HG03064 (cell line): Measurements from ENCODE around the gene KIAA1755.

Experiments used
- ATAC-seq: cut with Tn5 transposase; IDR thresholded peaks from one replicate; pipeline ENCODE4 v1.9.1; 2021; ENCODE audit warnings: low read depth; ENCODE audit not compliant: unreplicated experiment

KIAA1755 gene

DNA sequence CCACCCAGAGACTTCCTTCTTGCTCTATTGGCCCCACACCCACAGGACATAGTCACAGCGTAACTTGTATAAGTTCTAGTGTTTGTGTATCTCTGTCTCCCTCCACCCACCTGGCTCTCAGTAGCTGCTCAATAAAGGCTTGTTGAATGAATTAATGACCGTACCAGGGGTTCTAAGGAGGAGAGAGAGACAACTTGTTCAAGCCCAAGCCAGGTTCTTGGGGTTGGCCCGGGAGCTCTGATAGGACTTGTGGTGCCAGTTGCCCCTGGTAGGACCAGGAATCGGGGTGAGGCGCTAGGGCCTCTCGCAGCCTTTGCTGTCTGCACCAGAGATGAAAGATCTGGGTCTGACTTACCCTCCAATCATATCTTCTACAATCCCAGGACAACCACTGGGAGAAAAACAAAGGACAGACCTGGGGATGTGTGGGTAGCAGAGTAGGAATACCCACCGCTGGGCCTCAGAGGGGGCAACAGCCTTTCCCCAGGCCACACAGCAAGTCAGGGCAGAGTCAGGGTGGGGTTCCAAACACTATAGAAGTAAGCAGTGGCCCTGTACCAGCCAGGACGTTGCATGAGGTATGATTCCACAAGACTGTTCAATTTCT is 90.2 kb downstream of the KIAA1755 start:
- ATAC-seq: no peak

DNA sequence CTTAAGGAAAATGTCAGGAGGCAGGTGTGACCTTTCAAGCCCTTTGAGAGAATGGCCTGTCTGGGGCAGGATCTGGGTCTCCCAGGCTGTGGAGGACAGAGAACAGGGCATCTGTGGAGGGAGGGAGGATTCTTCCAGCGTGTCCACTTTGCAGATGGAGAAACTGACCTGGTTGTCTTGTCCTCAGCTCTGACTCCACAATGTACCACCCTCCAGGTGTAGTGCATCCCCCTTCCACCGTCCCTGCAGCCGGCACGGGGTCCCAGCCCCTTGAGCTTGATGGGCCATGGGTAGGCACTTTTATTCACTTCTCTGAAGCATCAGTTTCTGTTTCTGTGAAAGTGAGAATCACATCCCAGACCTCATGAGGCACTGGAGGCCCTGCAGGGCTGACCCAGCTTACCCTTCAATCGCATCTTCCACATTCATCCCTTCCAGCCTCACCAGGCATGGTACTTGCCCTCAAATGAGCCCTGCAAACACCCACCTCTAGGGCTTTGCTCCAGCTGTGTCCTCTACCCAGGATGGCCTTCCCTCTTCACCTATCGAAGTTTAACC is 90.8 kb downstream of the KIAA1755 start:
- ATAC-seq: no peak

DNA sequence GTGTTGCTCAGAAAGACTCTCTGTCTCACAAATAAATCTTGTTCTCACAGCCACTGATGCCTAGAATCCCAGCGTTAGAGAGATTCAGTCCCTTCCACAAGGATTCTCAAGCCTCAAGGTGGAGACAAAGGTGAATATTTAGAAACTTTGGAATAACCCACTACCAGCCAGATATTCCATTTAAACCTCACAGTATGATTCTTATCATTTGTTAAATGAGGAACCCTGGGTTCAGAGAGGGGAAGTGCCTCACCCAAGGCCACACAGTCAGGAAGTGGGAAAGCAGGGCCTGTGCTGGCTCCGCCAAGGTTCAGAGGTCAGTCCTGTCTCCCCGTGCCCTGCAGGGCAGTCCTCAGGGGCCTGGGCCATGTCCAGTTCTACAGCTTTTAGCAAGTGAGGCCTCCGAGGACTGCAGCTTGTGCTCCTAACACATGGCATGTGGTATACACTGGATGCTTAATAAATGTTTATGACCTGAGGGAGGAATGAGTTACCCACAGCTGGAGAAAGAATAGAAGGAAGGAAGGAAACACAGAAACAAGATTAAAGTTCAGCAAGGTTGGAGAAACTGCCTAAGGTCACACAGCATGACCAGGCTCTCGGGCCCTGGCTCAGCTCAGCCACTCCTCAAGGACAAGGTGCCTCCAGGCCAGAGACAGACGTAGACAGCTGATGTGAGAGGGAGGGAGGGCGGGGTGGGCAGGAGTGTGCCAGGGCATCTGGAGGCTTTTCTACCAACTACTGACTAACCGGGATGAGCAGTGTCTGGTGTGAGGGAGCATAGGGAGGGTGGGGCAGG is 91.5 kb downstream of the KIAA1755 start:
- no peak for ATAC-seq

DNA sequence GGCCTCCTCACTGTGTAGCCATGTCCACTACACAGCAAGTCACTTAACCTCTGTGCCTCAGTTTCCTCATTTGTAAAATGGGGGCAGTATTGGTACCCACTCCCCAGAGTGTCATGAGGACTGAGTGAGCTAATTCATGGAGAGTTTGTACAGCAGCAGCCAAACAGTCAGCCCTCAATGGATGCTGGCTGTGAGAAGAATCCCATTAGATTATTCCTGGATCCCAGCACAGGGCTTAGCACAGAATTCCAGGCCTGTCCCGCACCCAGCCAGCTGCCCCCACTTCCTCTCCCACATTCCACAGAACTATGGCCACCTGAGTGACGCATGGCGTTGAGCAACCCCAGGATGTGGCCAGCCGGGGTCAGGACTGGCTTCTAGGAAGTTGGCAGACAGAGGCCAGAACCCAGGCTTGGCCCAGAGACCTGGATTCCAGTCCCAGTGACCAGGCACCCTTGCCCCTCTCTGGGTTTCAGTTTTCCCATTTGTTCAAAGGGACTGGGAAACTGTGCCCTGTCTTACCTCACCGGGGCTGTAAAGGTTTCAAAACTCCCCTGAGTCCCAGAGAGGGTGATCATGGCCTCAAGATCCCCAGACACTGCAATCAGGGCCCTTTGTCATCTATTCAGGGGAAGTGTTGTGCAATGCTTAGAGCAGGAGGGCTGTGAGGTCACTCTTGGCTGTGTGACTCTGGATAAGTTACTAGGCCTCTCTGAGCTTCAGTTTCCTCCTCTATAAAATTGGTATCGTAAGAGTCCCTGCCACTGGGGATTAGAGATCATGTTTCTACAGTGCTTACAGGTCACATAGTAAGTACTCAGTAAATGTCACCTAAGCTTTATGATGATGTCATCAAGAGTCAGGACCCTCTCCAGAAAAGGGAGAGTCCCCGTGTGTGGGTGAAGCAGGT is 92.4 kb downstream of the KIAA1755 start:
- ATAC-seq: no peak

DNA sequence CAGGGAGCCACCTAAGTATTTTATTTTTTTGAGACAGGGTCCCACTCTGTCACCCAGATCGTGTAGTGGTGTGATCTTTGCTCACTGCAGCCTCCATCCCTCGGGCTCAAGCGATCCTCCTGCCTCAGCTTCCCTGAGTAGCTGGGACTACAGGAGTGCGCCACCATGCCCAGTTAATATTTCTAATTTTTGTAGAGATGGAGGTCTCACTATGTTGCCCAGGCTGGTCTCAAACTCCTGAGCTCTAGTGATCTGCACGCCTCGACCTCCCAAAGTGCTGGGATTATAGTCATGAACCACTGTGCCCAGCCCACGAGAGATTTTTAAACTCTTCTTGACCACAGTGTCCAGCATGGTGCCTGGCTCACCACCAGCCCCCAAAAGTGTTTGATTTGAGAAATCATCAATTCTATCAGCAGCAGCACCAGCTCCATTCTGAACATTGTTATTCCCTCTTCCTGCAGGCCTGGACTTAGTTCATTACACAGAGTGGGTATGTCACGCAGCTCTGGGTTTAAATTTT is 93.1 kb downstream of the KIAA1755 start:
- ATAC-seq: no peak

DNA sequence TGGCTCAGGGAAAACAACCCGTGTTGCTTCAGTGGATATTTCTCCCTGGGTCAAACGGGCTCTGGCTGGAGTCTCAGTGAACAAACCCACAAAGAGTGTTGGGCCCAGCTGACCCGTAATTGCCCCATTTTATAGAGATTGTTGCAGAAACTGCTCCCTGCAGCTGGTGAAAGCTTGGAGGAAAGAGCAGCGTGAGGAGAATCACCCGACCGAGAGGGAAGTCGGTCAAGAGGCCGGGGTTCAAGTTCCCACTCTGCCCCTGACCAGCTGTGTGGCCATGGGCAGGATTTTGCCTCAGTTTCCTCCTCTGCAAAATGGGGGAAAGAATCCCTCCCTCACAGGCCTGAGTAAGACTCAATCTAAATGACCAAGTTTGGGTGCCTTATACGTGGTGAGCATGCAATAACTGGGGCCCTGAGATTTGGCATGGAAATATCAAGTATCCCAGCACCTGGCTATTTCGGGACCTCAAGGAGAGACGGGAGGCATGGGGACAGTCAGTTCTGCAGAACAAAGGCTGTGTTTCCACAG is 93.8 kb downstream of the KIAA1755 start:
- no peak for ATAC-seq

DNA sequence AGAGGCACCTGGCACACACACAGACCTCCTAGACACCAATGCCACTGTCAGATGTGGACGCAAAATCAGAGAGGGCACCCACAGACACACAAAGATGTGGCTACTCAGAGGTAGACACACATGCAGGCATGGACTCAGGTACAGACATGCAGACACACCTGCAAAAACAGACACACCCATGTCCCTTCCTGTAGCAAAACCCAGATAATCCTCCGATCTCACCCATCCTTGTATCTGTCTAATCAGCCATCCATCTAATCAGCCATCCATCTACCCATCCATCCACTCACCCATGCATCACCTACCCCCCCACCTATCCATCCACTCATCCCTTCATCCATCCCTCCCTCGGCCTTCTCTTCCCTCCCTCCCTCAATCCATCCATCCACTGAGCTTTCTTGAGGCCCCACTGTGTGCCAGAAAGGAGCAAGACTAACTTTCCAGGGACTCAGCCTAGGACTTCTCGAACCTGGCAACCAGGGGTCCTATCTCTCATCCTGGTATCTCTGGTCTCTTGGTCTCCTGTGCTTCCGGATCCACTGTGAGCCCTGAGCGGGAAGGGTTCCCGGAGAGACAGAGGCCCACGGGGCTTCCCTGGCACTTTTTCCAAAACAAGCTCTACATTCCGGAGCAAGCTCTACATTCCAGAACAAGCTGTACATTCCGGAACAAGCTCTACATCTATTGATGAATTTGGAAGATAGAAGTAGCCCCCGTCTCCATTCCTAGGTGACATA is 94.4 kb downstream of the KIAA1755 start:
- no peak for ATAC-seq

DNA sequence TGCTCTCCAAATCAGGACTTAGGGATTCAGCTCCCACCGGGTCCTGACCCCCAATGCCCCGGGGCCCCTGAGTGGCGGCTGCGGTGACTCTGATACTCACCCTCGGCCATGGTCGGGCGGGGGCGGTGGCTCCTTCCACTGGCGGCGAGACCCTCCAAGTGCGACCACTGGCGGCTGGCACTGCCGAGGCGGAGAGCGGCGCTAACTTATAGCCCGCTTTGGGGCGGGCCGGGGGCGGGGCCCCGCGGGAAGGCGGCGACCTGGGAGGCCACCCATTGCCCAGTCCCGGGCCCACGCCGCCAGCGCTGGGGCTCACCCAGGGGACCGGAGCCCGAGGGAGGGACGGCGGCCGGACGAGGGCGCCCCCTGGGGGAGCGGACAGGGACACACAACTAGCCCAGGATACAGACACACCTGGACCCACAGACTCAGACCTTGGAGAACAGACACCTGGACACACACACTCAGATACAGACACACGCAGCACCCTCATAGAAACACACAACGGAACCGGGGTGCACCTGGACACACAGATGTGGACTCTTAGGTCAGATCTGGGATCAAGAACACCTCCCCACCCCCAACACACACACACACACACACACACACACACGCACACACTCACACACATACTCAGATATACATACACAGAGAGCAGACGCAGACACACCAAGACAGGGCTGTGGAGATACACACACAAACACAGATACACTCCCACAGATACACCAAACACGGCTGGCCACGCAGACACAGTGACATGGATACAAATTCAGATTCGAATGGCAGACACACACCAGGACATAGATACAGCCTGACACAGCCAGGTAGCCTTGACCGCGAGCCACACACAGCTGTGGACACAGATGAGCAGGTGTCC is 95.2 kb downstream of the KIAA1755 start, which contains the start of gene TGM2:
TSS of gene TGM2 (minus strand) at position 182 of the 877 bp plus-strand sequence. CDS start at position 110, 72 bp downstream.
- no peak for ATAC-seq

DNA sequence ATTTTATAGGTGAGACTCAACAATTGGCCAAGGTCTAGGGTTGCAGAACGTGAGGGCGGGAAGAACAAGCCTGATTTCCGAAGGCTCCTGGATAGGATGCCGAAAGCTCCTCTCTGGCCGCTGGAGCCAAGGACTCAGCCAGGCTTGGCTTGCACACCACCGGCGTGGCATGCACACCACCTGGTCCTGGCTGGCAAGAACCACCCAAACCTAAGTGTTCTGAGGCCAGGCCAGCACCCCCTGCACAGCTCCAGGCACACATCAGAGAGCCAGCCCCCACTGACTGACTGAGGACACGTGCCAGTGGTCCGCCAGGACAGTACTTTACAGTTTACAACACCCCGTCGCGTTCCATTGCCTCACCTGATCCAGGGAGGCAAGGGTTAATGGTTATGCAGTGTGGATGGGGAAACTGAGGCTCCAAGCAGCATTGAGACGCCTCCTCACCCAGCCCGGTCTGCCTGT is 95.9 kb downstream of the KIAA1755 start:
- no peak for ATAC-seq

DNA sequence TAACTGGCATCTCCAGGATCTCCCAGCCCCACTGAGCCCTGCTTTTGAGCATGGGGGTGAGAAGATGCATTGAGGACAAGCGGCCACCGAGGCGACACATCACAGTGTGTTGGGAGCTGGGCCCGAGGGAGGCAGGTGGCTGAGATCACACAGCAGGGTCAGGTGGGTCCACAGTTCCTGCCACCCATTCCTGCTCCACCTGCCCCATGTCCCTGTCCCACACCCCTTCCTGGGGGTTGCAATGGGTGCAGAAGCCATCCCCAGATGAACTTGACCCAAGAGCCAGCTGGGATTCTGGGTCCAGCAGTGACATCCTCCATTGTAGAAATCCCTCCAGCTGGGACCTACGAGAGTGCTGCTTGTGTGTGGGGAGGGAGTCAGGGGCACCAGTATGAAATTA is 96.5 kb downstream of the KIAA1755 start:
- ATAC-seq: no peak

DNA sequence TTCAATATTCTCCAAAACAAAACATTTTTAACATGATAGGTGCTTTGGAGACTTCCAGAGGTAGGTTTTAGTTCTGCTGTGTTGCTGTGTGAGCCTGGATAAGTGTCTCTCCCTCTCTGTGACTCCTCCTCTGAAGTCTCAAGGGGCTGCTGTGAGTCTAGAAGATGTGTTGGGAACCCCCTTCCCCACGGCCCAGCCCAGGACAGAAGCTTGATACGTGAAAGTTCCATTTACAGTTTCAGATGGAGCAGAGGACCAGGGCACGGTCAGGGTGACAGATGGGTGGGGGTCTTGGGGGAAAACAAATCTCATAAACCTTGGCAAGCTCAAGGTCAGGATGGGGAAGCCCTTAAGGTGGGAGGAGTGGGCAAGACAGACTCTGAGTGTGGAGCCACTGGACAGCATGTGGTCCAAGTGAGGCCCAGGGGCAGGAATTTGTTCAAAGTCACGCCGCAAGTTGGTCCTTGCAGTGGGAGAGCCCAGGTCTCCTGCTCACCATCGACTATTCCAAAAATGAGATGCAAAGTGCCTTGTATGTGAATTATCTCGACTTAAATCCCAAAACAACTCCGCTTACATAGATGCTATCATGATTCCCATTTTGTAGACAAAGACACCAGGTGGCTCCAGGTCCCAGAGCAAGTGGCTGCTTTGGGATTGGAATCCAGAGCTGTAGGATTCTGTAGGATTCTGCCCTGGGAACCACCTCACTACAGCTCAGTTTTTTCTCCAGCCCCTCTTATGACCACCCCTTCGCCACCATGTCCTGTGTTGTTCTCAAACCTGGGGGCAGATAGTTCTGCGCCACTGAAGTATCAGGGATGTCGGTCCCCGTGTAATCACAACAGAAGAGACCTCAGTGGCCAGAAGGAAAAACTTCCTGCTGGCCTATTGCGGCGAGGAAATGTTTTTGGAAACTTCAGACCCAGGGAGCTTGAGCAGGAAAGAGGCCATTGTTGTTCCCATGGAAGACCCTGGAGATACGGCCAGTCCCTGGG is 97.4 kb downstream of the KIAA1755 start:
- ATAC-seq: no peak

DNA sequence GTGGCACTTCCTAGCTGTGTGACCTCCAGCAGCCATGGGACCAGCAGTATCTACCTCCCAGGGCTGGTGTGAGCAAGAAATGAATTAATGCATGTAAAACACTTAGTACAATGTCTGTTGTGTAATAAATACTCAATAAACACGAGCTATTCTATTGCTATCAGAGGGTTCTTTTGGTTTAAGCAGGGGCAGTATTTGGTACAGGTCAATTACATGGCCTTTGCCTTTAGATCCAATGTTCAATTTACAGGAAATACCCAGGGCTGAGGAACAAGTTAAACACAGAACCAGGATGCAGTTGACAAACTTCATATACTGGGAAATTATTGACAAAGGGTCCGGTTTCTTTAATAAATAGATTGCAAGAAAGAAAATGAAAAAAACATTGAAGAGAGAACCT is 98.4 kb downstream of the KIAA1755 start:
- no peak for ATAC-seq

DNA sequence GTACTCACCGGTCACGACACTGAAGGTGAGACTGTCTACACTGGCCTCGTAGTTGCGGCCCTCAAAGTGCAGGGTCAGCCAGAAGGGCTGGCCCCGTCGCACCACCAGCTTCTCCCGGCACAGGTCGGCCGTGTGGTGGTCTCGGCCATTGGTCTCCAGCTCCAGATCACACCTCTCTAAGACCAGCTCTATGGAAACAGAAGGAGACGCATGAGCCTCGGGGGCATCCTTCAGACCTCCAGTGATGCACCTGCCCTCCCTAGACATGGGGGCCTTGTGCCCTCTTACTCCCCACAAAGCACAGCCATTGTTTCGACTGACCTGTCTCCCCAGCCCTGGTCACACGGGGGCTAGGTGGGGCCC is 99.1 kb downstream of the KIAA1755 start:
- no peak for ATAC-seq
